Neutrophil (primary cell): ENCODE data around the gene GZMM.

Source experiments
- H3K27ac ChIP-seq: fragments of 200-600 bp; sonication (generic); 2 replicates; pipeline ENCODE4 v1.5.1; 2016; ENCODE audit warnings: mild to moderate bottlenecking, moderate library complexity
- H3K27me3 ChIP-seq: fragments of 200-600 bp; sonication (generic); 2 replicates; pipeline ENCODE4 v1.6.0; 2016; ENCODE audit warnings: mild to moderate bottlenecking
- H3K36me3 ChIP-seq: fragments of 200-600 bp; sonication (generic); 2 replicates; pipeline ENCODE4 v1.5.1; 2017
- H3K4me1 ChIP-seq, 2 experiments: fragments of 200-600 bp in 1 of 2; sonication (generic) in 1 of 2; 1 replicate in 1 of 2; 2 replicates in 1 of 2; pipeline versions ENCODE4 v1.5.1 to v1.6.1; 2013 to 2016; ENCODE audit warnings: low read depth in 1 of 2, low read length in 1 of 2, mild to moderate bottlenecking in 1 of 2, moderate library complexity in 1 of 2; ENCODE audit not compliant: control insufficient read depth in 1 of 2, insufficient read depth in 1 of 2
- H3K4me3 ChIP-seq, 2 experiments: fragments of 200-600 bp in 1 of 2; sonication (generic) in 1 of 2; 1 replicate in 1 of 2; 2 replicates in 1 of 2; pipeline ENCODE4 v1.5.1; 2013 to 2016; ENCODE audit warnings: low read depth in 1 of 2, low read length in 1 of 2, mild to moderate bottlenecking in 1 of 2, moderate library complexity in 1 of 2
- H3K9me3 ChIP-seq: fragments of 200-600 bp; sonication (generic); 2 replicates; pipeline ENCODE4 v1.5.1; 2016
- CTCF ChIP-seq: fragments of 200-600 bp; sonication (generic); IDR thresholded peaks from 2 replicates; pipeline ENCODE4 v1.5.1; 2016; ENCODE audit warnings: antibody characterized with exemption

GZMM gene

GRCh38 chr19:531009-531752 lies 12.7 kb upstream of the GZMM start:
- peaks cover 8% of the 10 kb centered on the region for H3K27me3 ChIP-seq
- peak overlapping the region; percentile 87 to 90 for H3K4me3 ChIP-seq
- peaks cover 27 to 30% of the 10 kb centered on the region in 2 experiments for H3K4me1 ChIP-seq
- no peaks in the 10 kb centered on the region for H3K9me3 ChIP-seq
- peak overlapping the region; percentile 85 for H3K27ac ChIP-seq
- H3K36me3 ChIP-seq, result peaks cover 15% of the 10 kb centered on the region
- TF ChIP-seq CTCF, result no peak

GRCh38 chr19:531753-532560 lies 11.9 kb upstream of the GZMM start, which contains the start of gene CDC34:
Gene CDC34, plus strand, starts transcription at chr19:531760. Its CDS starts 172 bp downstream, at chr19:531932.
- Histone ChIP-seq H3K9me3 (no peaks in the 10 kb centered on the region), H3K4me1 (peaks cover 27 to 30% of the 10 kb centered on the region in 2 experiments), H3K27me3 (peaks cover under 1% of the 10 kb centered on the region), H3K36me3 (peaks cover 22% of the 10 kb centered on the region), H3K27ac (peak within 1 kb of the TSS; percentile 85), H3K4me3 (peak within 1 kb of the TSS; percentile 87 to 90)
- TF ChIP-seq CTCF, result no peak

- no peaks in the 10 kb centered on the region for H3K9me3 ChIP-seq
- peaks cover 27 to 30% of the 10 kb centered on the region in 2 experiments for H3K4me1 ChIP-seq
- peak; percentile 51 for TF ChIP-seq CTCF
- H3K36me3 ChIP-seq, result peaks cover 28% of the 10 kb centered on the region
- no peaks in the 10 kb centered on the region for H3K27me3 ChIP-seq
- H3K27ac ChIP-seq, result peak overlapping the region; percentile 85
- peak overlapping the region; percentile 85 to 90 for H3K4me3 ChIP-seq
Measured at GRCh38 chr19:532561-533363, 11.1 kb upstream of the GZMM start.

GRCh38 chr19:533364-534058 lies 10.3 kb upstream of the GZMM start:
- H3K4me3 ChIP-seq, result peak overlapping the region; percentile 85 to 90
- H3K4me1 ChIP-seq, result peaks cover 25 to 27% of the 10 kb centered on the region in 2 experiments
- peak overlapping the region; percentile 85 for H3K27ac ChIP-seq
- H3K27me3 ChIP-seq, result no peaks in the 10 kb centered on the region
- no peaks in the 10 kb centered on the region for H3K9me3 ChIP-seq
- peaks cover 35% of the 10 kb centered on the region for H3K36me3 ChIP-seq
- no peak for TF ChIP-seq CTCF

GRCh38 chr19:534088-534487 lies 9.8 kb upstream of the GZMM start:
- no peak for TF ChIP-seq CTCF
- H3K36me3 ChIP-seq, result peaks cover 41% of the 10 kb centered on the region
- peaks cover 24 to 27% of the 10 kb centered on the region in 2 experiments for H3K4me1 ChIP-seq
- H3K9me3 ChIP-seq, result no peaks in the 10 kb centered on the region
- H3K27ac ChIP-seq, result peak overlapping the region; percentile 85
- no peaks in the 10 kb centered on the region for H3K27me3 ChIP-seq
- no peak overlapping the region for H3K4me3 ChIP-seq
